ENCODE measurements around the gene RIMS1.
A peak's percentile ranks its signal among the peaks of the same experiment; 100 is the strongest.

Gene RIMS1

GRCh38 chr6:72381076-72381475 lies 494.7 kb downstream of the RIMS1 start:
- TF ChIP-seq EZH2phosphoT487 (IDR thresholded peaks at IDR 0.05; ENCODE audit: low read depth) (no peak), CTCF (IDR thresholded peaks at IDR 0.05; ENCODE audit: low read depth, low read length) (no peak)
- Histone ChIP-seq H3K36me3 (replicated peaks; ENCODE audit: low read depth, low read length) (no peaks in the 10 kb centered on the region), H3K27me3 (ENCODE audit: low read depth, low read length) (no peaks in the 10 kb centered on the region), H3K27ac (ENCODE audit: low read length) (no peak overlapping the region), H2AFZ (ENCODE audit: low read depth, low read length) (no peak overlapping the region), H3K4me2 (ENCODE audit: low read length) (no peak overlapping the region), H3K4me3 (ENCODE audit: low read length) (no peak overlapping the region), H3K9me3 (ENCODE audit: insufficient read depth, low read length) (no peaks in the 10 kb centered on the region), H4K20me1 (ENCODE audit: insufficient read depth, low read length) (no peaks in the 10 kb centered on the region), H3K9ac (ENCODE audit: low read length) (no peak overlapping the region), H3K79me2 (ENCODE audit: low read length) (no peaks in the 10 kb centered on the region), H3K4me1 (ENCODE audit: low read length) (peaks cover 29% of the 10 kb centered on the region)

GRCh38 chr6:72382602-72383529 lies 496.5 kb downstream of the RIMS1 start:
- H3K27me3 ChIP-seq (ENCODE audit: low read depth, low read length) = no peaks in the 10 kb centered on the region
- H3K4me2 ChIP-seq (ENCODE audit: low read length) = peak overlapping the region; percentile 56
- no peaks in the 10 kb centered on the region for H4K20me1 ChIP-seq (ENCODE audit: insufficient read depth, low read length)
- TF ChIP-seq EZH2phosphoT487 (IDR thresholded peaks at IDR 0.05; ENCODE audit: low read depth) (no peak), CTCF (IDR thresholded peaks at IDR 0.05; ENCODE audit: low read depth, low read length) (no peak)
- peak overlapping the region; percentile 21 for H3K4me3 ChIP-seq (ENCODE audit: low read length)
- H3K4me1 ChIP-seq (ENCODE audit: low read length) = peaks cover 29% of the 10 kb centered on the region
- peak overlapping the region; percentile 15; the same call in 1 of the 2 replicates for H2AFZ ChIP-seq (ENCODE audit: low read depth, low read length)
- no peaks in the 10 kb centered on the region for H3K9me3 ChIP-seq (ENCODE audit: insufficient read depth, low read length)
- H3K27ac ChIP-seq (ENCODE audit: low read length) = peak overlapping the region; percentile 78
- no peaks in the 10 kb centered on the region for H3K79me2 ChIP-seq (ENCODE audit: low read length)
- peak overlapping the region; percentile 38; the same call in 1 of the 2 replicates for H3K9ac ChIP-seq (ENCODE audit: low read length)
- H3K36me3 ChIP-seq (replicated peaks; ENCODE audit: low read depth, low read length) = no peaks in the 10 kb centered on the region

- TF ChIP-seq EZH2phosphoT487 (IDR thresholded peaks at IDR 0.05; ENCODE audit: low read depth) (no peak), CTCF (IDR thresholded peaks at IDR 0.05; ENCODE audit: low read depth, low read length) (no peak)
- Histone ChIP-seq H3K4me2 (ENCODE audit: low read length) (peak overlapping the region; percentile 63), H3K4me1 (ENCODE audit: low read length) (peaks cover 29% of the 10 kb centered on the region), H3K36me3 (replicated peaks; ENCODE audit: low read depth, low read length) (no peaks in the 10 kb centered on the region), H4K20me1 (ENCODE audit: insufficient read depth, low read length) (no peaks in the 10 kb centered on the region), H3K9me3 (ENCODE audit: insufficient read depth, low read length) (no peaks in the 10 kb centered on the region), H3K27me3 (ENCODE audit: low read depth, low read length) (no peaks in the 10 kb centered on the region), H3K27ac (ENCODE audit: low read length) (peak overlapping the region; percentile 29; the same call in 1 of the 2 replicates), H3K4me3 (ENCODE audit: low read length) (peak overlapping the region; percentile 77), H3K9ac (ENCODE audit: low read length) (peak overlapping the region; percentile 63), H3K79me2 (ENCODE audit: low read length) (no peaks in the 10 kb centered on the region), H2AFZ (ENCODE audit: low read depth, low read length) (peak overlapping the region; percentile 91)
These were observed 500.0 kb downstream of the RIMS1 start for GRCh38 chr6:72386324-72386723.

DNA sequence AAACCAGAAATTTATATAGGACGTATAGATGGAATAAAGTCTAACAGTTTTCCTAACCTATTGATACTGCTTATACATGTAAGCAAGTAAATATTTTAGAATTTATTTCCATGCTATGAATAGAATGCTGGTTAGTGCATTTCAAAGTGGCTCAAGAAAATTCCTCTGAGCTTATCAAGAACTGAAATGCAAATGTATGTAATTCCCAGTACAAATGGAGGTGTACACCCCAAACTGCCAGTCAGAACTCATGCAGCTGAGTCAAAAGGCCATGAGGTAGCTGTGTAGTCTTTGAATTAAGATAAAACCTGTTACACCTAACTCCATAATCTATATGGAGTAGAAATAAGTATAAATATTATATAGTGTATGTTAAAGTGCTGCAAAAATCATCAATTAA lies 503.3 kb downstream of the RIMS1 start:
- Histone ChIP-seq H3K36me3 (replicated peaks; ENCODE audit: low read depth, low read length) (no peaks in the 10 kb centered on the region), H3K9me3 (ENCODE audit: insufficient read depth, low read length) (no peaks in the 10 kb centered on the region), H3K27ac (ENCODE audit: low read length) (no peak overlapping the region), H2AFZ (ENCODE audit: low read depth, low read length) (no peak overlapping the region), H3K4me3 (ENCODE audit: low read length) (no peak overlapping the region), H3K9ac (ENCODE audit: low read length) (no peak overlapping the region), H3K4me2 (ENCODE audit: low read length) (no peak overlapping the region), H3K4me1 (ENCODE audit: low read length) (no peaks in the 10 kb centered on the region), H3K27me3 (ENCODE audit: low read depth, low read length) (no peaks in the 10 kb centered on the region), H3K79me2 (ENCODE audit: low read length) (no peaks in the 10 kb centered on the region), H4K20me1 (ENCODE audit: insufficient read depth, low read length) (no peaks in the 10 kb centered on the region)
- TF ChIP-seq CTCF (IDR thresholded peaks at IDR 0.05; ENCODE audit: low read depth, low read length) = no peak
- no peak for TF ChIP-seq EZH2phosphoT487 (IDR thresholded peaks at IDR 0.05; ENCODE audit: low read depth)

Data from OCI-LY3 (cell line).